Neuron (in vitro differentiated cells): Measurements from ENCODE around the gene TBC1D23.
"Not testable (repeated sequence)": the region's sequence is repeated elsewhere in the genome, so short reads cannot be mapped to it uniquely, and the experiment has no call there.

Experiments used
- H2AFZ ChIP-seq: one replicate; pipeline ENCODE4 v1.6.1; 2013; ENCODE audit warnings: low read depth, mild to moderate bottlenecking, inconsistent platforms, low read length, moderate library complexity
- H3K27me3 ChIP-seq: one replicate; pipeline ENCODE4 v1.6.1; 2013; ENCODE audit warnings: low read length; ENCODE audit not compliant: insufficient read depth
- H3K36me3 ChIP-seq: one replicate; pipeline ENCODE4 v1.6.1; 2013; ENCODE audit warnings: low read length; ENCODE audit not compliant: insufficient read depth
- H3K4me1 ChIP-seq: one replicate; pipeline ENCODE4 v1.6.1; 2013; ENCODE audit warnings: low read length; ENCODE audit not compliant: insufficient read depth
- H3K4me3 ChIP-seq: 2 replicates; pipeline ENCODE4 v1.5.1; 2013; ENCODE audit warnings: mild to moderate bottlenecking, low read length, moderate library complexity
- H3K9me3 ChIP-seq: one replicate; pipeline ENCODE4 v1.6.1; 2013; ENCODE audit warnings: low read length

The TBC1D23 gene

DNA sequence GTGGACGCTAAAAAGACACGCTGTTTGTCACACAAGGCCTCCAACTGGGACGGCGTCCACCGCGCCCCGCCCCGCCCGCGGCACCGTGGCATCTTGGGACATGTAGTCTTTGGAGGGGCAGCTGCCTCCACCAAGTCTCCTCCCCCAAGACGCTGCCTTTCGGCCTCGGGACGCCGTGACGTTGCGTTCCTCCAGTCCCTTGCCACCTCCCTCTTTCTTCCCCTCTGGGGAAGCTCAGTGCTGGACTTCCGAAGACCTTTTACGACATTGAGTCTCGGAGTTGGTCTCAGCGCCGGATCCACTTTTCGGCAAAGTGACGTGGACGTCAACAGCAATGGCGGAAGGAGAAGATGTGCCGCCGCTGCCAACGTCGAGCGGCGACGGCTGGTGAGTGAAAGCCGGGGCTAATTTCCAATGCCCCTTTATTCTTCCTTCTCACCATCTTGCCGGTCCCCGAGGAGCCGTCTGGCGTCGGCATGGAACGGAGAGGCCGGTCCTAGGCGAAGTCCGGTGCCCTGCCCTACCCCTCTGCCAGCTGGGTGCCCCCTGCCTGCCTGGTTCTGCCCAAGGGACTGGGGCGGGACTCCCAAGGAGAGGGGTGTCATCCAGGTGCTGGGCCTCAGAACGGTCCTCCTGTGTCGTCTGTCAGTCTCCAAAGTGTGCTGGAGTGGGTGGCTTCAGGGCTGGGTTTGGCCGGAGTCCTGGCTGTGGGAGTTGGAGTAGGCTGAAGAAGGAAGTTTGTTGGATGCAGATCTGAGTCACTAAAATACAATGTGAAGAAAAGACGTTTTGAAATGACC, at the start of gene TBC1D23:
Gene TBC1D23, plus strand, starts transcription at position 308 of the 800 bp plus-strand sequence. Its CDS starts 27 bp downstream, at position 335.
- Histone ChIP-seq H3K4me1 (peaks cover 16% of the 10 kb centered on the region), H3K27me3 (no peaks in the 10 kb centered on the region), H2AFZ (peak within 1 kb of the TSS; percentile 94), H3K4me3 (peak within 1 kb of the TSS; percentile 89), H3K9me3 (no peaks in the 10 kb centered on the region), H3K36me3 (no peaks in the 10 kb centered on the region)

DNA sequence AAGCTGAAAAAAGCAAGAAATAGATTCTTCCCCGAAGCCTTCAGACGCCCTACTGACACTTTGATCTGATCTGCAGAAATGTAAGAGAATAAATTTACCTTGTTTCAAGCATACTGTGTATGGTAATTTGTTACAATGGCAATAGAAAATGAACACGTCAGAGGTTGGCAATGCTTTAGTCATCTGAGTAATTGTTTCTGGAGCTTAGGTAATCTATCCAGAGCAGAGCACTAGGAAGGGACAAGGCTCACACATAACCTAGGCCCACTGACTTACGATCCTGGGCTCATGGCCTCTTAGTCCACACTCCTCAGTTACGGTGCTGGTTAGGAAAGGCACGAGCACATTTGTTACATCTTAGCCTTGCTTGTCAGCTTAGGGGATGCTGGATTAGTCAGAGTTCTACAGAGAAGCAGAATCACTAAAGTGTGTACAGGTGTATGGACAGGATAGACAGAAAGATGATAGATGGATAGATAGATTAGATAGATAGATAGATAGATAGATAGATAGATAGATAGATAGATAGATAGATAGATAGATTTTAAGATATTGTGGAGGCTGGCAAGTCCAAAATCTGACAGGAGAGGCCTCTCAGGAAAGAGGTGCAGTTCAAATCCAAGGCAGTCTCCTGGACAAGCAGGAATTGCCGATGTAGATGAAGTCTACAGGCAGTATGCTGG, 46.8 kb upstream of the TBC1D23 start:
- H3K27me3 ChIP-seq, result no peaks in the 10 kb centered on the region
- H2AFZ ChIP-seq, result no peak overlapping the region
- peaks cover 2% of the 10 kb centered on the region for H3K9me3 ChIP-seq
- peaks cover 34% of the 10 kb centered on the region for H3K4me1 ChIP-seq
- H3K4me3 ChIP-seq, result no peak overlapping the region
- no peaks in the 10 kb centered on the region for H3K36me3 ChIP-seq

DNA sequence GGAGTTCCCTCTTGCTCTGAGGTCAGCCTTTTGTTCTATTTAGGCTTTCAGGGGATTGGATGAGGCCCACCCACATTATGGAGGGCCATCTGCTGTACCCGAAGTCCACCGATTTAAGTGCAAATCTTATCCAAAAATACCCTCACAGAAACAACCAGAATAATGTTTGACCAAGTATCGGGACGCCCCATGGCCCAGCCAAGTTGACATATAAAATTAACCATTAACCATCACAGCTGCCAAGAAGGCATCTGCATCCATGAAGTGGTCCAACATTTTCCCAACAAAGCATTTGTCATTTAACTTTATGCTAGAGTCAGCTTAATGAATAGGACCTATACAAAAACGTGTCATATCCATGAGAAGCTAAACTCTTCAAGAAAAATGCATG, 46.2 kb upstream of the TBC1D23 start:
- Histone ChIP-seq H3K36me3 (no peaks in the 10 kb centered on the region), H3K4me1 (peaks cover 33% of the 10 kb centered on the region), H3K4me3 (no peak overlapping the region), H3K27me3 (no peaks in the 10 kb centered on the region), H3K9me3 (peaks cover 2% of the 10 kb centered on the region), H2AFZ (no peak overlapping the region)

DNA sequence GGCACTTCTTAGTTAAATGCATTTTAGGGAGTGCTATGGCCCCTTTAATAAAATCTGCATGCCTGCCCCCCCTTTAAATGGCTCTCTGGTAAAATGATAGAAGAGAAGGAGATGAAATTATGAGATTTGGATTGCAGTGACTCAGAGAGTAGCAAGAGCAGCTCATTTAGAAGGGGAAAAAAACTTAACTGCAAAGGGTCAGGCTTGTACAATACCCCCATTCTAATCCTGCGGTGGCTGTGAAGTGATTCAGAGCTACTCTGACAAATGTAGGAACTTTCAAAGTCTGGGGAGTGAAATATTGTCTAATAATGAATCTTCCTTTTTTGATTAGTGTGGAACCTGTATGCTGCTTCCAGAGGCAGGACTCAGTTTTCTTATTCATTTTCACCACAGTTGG, 44.1 kb upstream of the TBC1D23 start:
- Histone ChIP-seq H3K9me3 (peaks cover 2% of the 10 kb centered on the region), H3K4me1 (peaks cover 12% of the 10 kb centered on the region), H3K36me3 (no peaks in the 10 kb centered on the region), H3K4me3 (no peak overlapping the region), H3K27me3 (no peaks in the 10 kb centered on the region), H2AFZ (no peak overlapping the region)

GRCh38 chr3:100221159-100221558, 39.6 kb upstream of the TBC1D23 start:
- no peak overlapping the region for H2AFZ ChIP-seq
- no peaks in the 10 kb centered on the region for H3K27me3 ChIP-seq
- no peak overlapping the region for H3K4me3 ChIP-seq
- H3K4me1 ChIP-seq, result peaks cover 8% of the 10 kb centered on the region
- no peaks in the 10 kb centered on the region for H3K9me3 ChIP-seq
- H3K36me3 ChIP-seq, result no peaks in the 10 kb centered on the region

- no peak overlapping the region for H2AFZ ChIP-seq
- no peaks in the 10 kb centered on the region for H3K4me1 ChIP-seq
- no peaks in the 10 kb centered on the region for H3K36me3 ChIP-seq
- no peaks in the 10 kb centered on the region for H3K9me3 ChIP-seq
- H3K27me3 ChIP-seq, result no peaks in the 10 kb centered on the region
- H3K4me3 ChIP-seq, result no peak overlapping the region
These were observed 35.6 kb upstream of the TBC1D23 start for GRCh38 chr3:100225193-100225592.

- Histone ChIP-seq H3K4me1 (no peaks in the 10 kb centered on the region), H3K36me3 (no peaks in the 10 kb centered on the region), H3K27me3 (no peaks in the 10 kb centered on the region), H2AFZ (no peak overlapping the region), H3K4me3 (no peak overlapping the region), H3K9me3 (no peaks in the 10 kb centered on the region)
These were observed 34.9 kb upstream of the TBC1D23 start for GRCh38 chr3:100225883-100226282.

GRCh38 chr3:100226712-100227429, 33.9 kb upstream of the TBC1D23 start:
- Histone ChIP-seq H3K36me3 (no peaks in the 10 kb centered on the region), H2AFZ (peak overlapping the region; percentile 1), H3K4me3 (no peak overlapping the region), H3K9me3 (no peaks in the 10 kb centered on the region), H3K27me3 (no peaks in the 10 kb centered on the region), H3K4me1 (no peaks in the 10 kb centered on the region)

DNA sequence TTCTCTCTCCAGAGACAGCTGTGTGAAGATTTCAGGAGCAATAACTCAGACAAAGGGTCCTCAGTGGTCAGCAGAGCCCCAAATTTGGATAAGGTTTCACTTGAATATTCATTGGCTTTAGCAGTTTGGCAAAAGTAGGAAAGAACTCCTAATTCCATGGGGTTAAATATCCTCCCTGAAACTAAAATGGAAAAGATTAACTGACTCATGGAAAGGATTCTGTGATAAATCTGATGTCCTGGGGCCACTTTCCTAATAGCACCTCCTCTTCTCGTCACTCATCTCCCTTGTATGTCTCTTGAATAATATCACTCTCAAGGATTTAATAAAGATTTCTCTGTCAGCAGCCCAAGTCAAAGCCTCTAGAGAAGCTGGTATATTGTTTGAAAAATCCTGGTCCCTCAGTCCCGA, 33.3 kb upstream of the TBC1D23 start:
- Histone ChIP-seq H3K27me3 (no peaks in the 10 kb centered on the region), H3K9me3 (no peaks in the 10 kb centered on the region)

DNA sequence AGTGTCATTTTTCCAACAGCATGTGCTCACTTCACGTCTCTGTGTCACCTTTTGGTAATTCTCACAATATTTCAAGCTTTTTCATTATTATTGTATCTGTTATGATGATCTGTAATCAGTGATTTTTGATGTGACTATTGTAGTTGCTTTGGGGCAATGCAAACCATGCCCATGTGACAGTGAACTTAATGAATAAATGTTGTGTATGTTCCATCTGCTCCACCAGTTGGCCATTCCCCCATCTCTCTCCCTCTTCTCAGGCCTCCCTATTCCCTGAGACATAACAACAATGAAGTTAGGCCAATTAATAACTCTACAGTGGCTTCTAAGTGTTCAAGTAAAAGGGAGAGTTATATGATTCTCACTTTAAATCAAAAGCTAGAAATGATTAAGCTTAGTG, 32.5 kb upstream of the TBC1D23 start:
- H3K4me1 ChIP-seq, result peaks cover 2% of the 10 kb centered on the region
- no peaks in the 10 kb centered on the region for H3K36me3 ChIP-seq
- no peaks in the 10 kb centered on the region for H3K9me3 ChIP-seq
- no peak overlapping the region for H3K4me3 ChIP-seq
- no peaks in the 10 kb centered on the region for H3K27me3 ChIP-seq
- H2AFZ ChIP-seq, result no peak overlapping the region

More for the DNA sequence above, 33.3 kb upstream of the TBC1D23 start:
- Histone ChIP-seq H3K4me3 (no peak overlapping the region), H3K4me1 (no peaks in the 10 kb centered on the region), H2AFZ (peak overlapping the region; percentile 1), H3K36me3 (no peaks in the 10 kb centered on the region)

DNA sequence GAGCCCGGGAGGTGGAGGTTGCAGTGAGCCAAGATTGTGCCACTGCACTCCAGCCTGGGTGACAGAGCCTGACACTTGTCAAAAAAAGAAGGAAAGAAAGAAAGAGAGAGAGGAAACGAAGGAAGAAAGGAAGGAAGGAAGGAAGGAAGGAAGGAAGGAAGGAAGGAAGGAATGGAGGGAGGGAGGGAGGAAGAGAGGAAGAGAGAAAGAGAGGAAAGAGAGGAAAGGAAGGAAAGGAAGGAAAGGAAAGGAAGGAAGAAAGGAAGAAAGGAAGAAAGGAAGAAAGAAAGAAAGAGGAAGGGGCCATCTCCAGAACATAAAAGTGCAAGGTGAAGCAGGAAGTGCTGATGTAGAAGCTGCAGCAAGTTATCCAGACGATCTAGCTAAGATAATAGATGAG, 31.6 kb upstream of the TBC1D23 start:
- not testable (repeated sequence) for H3K9me3 ChIP-seq, H3K27me3 ChIP-seq, H2AFZ ChIP-seq

DNA sequence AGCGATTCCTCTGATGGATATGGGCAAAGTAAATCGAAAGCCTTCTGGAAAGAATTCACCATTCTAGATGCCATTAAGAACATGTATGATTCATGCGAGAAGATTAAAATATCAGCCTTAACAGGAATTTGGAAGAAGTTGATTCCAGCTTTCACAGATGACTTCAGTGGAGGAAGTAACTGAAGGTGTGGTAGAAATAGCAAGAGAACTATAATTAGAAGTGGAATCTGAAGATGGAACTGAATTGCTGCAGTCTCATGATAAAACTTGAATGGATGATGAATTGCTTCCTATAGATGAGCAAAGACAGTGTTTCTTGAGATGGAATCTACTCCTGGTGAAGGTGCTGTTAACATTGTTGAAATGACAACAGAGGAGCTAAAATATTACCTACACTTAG, 30.1 kb upstream of the TBC1D23 start:
- peaks cover 2% of the 10 kb centered on the region for H3K4me1 ChIP-seq
- H3K9me3 ChIP-seq, result no peaks in the 10 kb centered on the region
- no peak overlapping the region for H3K4me3 ChIP-seq
- H3K27me3 ChIP-seq, result no peaks in the 10 kb centered on the region
- H3K36me3 ChIP-seq, result no peaks in the 10 kb centered on the region
- no peak overlapping the region for H2AFZ ChIP-seq

More for the DNA sequence above, 31.6 kb upstream of the TBC1D23 start:
- not testable (repeated sequence) for H3K4me1 ChIP-seq, H3K4me3 ChIP-seq, H3K36me3 ChIP-seq

GRCh38 chr3:100231668-100232067, 29.1 kb upstream of the TBC1D23 start:
- H3K36me3 ChIP-seq, result no peaks in the 10 kb centered on the region

More at GRCh38 chr3:100231668-100232067, 29.1 kb upstream of the TBC1D23 start:
- H3K4me3 ChIP-seq, result no peak overlapping the region
- no peaks in the 10 kb centered on the region for H3K9me3 ChIP-seq
- H3K4me1 ChIP-seq, result peaks cover 2% of the 10 kb centered on the region
- no peaks in the 10 kb centered on the region for H3K27me3 ChIP-seq
- H2AFZ ChIP-seq, result no peak overlapping the region
